ENCODE results near the gene ERC1. TPM values are rescaled to one million over a fixed set of nuclear protein-coding genes. Genes with fewer than 3 reads are reported as not detected.
"Not testable (repeated sequence)": the region's sequence is repeated elsewhere in the genome, so short reads cannot be mapped to it uniquely, and the experiment has no call there.

ERC1 gene
- total and polyA plus RNA-seq, 8 donors = 34.9 to 64.9 (median 40.8) TPM

- no peaks in the 10 kb centered on the region for H3K9me3 ChIP-seq
- DNase-seq = no peak
- no peaks in the 10 kb centered on the region for H3K27me3 ChIP-seq
- intact Hi-C loops (cut with DNase I) = no loop called here
- no peak for ATAC-seq
- peak overlapping the region in 1 of 2 donors; percentile 56 for H3K27ac ChIP-seq
- peaks cover 0 to 17% of the 10 kb centered on the region in 2 donors for H3K4me1 ChIP-seq
- TF ChIP-seq CTCF (IDR thresholded peaks at IDR 0.05) = no peak
- no peak overlapping the region for H3K4me3 ChIP-seq
- no peaks in the 10 kb centered on the region for H3K36me3 ChIP-seq
These were observed 214.6 kb downstream of the ERC1 start for GRCh38 chr12:1205512-1206060.

DNA sequence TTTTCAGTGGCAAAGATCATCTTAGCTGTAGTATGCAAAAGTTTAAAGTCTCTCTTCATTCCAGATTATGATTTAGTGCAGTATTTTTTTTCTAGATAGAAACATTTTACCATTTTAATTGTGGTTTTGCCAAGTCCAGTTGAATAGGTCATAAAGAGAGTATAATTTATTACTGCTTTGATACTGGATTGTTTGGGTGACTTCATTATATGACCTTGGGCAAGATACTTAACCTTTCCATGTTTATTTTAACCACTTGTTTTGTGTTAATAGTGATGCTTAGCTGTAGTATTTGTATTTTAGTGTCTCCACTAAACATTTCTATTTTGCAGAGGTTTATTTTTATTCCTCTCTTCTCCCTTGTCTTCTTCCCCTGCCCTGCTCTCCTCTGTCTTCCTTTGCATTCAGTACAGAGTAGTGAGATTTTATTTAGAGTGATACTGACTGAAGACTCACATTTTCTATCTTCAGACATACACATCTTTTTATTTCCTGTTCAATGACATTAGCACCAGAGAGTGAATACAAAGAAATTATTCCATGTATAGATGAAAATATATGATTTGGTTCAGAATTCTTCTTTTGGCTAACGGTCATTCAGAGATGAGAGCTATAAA, 215.2 kb downstream of the ERC1 start:
- intact Hi-C loops (cut with DNase I) = no loop called here
- Histone ChIP-seq H3K36me3 (no peaks in the 10 kb centered on the region), H3K9me3 (no peaks in the 10 kb centered on the region), H3K4me1 (peaks cover 0 to 17% of the 10 kb centered on the region in 2 donors), H3K27me3 (no peaks in the 10 kb centered on the region), H3K4me3 (no peak overlapping the region), H3K27ac (no peak overlapping the region)
- no peak for TF ChIP-seq CTCF (IDR thresholded peaks at IDR 0.05)
- DNase-seq = no peak
- no peak for ATAC-seq

DNA sequence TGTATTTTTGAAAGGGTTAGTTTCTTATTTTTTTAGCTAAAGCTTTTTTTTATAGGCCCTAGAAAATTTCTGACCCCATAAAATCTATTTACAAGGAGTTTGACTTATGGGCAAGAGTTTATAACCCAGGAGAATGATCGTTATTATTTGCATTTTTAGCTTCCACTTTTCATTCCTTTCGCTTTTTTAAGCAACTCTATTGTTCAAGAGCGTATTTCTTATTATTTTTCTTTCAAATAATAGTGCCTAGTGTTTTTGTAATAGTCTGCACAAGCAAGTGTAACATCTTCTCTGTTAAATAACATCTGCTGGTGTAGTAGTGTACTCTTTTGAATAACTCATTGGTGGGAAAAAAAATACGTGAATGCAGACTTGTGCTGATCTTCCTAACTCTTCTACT, 216.3 kb downstream of the ERC1 start:
- no peak overlapping the region for H3K27ac ChIP-seq
- no peaks in the 10 kb centered on the region for H3K36me3 ChIP-seq
- H3K27me3 ChIP-seq = no peaks in the 10 kb centered on the region
- H3K4me1 ChIP-seq = peaks cover 0 to 17% of the 10 kb centered on the region in 2 donors
- TF ChIP-seq CTCF (IDR thresholded peaks at IDR 0.05) = no peak
- intact Hi-C loops (cut with DNase I) = no loop called here
- H3K4me3 ChIP-seq = no peak overlapping the region
- no peaks in the 10 kb centered on the region for H3K9me3 ChIP-seq
- DNase-seq (no peak), ATAC-seq (no peak)

DNA sequence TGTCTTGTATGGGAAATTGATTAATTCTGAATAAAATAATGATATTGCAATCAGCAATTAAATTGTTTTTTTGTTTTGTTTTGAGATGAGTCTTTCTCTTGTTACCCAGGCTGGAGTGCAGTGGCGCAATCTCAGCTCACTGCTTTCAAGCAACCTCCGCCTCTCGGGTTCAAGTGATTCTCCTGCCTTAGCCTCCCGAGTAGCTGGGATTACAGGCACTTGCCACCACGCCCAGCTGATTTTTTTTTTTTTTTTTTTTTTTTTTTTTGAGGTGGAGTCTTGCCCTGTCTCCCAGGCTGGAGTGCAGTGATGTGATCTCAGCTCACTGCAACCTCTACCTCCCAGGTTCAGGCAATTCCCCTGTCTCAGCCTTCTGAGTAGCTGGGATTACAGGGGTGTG, 217.7 kb downstream of the ERC1 start:
- peaks cover 0 to 17% of the 10 kb centered on the region in 2 donors for H3K4me1 ChIP-seq
- H3K27me3 ChIP-seq; DNase-seq; ATAC-seq; H3K9me3 ChIP-seq; intact Hi-C loops (cut with DNase I); H3K36me3 ChIP-seq; H3K27ac ChIP-seq; H3K4me3 ChIP-seq: not testable (repeated sequence)

GRCh38 chr12:1212526-1212925, 221.5 kb downstream of the ERC1 start:
- DNase-seq = no peak
- peak; percentile 47 for ATAC-seq
- no peak for TF ChIP-seq CTCF (IDR thresholded peaks at IDR 0.05)

DNA sequence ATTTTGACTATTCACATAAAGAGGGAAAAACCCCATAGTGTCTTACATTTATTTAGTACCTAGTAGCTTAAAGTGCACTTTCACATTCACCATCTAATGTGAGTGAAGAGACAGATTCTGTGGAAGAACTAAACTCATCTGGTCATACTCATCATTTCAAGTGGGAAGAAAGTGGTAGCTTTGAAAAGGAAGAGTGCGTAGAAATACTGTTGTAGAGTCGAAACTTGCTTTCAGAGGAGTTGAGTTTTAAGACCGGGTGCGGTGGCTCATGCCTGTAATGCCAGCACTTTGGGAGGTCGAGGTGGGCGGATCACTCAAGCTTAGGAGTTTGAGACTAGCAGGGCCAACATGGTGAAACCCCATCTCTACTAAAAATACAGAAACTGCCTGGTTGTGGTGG, 222.2 kb downstream of the ERC1 start:
- peaks cover 8 to 11% of the 10 kb centered on the region in 2 donors for H3K4me1 ChIP-seq
- intact Hi-C loops (cut with DNase I) = no loop called here
- no peaks in the 10 kb centered on the region for H3K9me3 ChIP-seq
- H3K4me3 ChIP-seq = no peak overlapping the region
- no peaks in the 10 kb centered on the region for H3K27me3 ChIP-seq
- DNase-seq = no peak
- TF ChIP-seq CTCF (IDR thresholded peaks at IDR 0.05) = no peak
- H3K27ac ChIP-seq = no peak overlapping the region
- no peaks in the 10 kb centered on the region for H3K36me3 ChIP-seq
- no peak for ATAC-seq

More at GRCh38 chr12:1212526-1212925, 221.5 kb downstream of the ERC1 start:
- no peak overlapping the region for H3K27ac ChIP-seq
- H3K4me3 ChIP-seq = no peak overlapping the region
- peaks cover 3 to 5% of the 10 kb centered on the region in 2 donors for H3K4me1 ChIP-seq
- H3K9me3 ChIP-seq = no peaks in the 10 kb centered on the region
- intact Hi-C loops (cut with DNase I) = no loop called here
- H3K27me3 ChIP-seq = no peaks in the 10 kb centered on the region
- no peaks in the 10 kb centered on the region for H3K36me3 ChIP-seq
